HG03095 (cell line): ENCODE data around the gene ZNF646.

Experiments used
- ATAC-seq: cut with Tn5 transposase; IDR thresholded peaks from one replicate; pipeline ENCODE4 v1.9.1; 2021; ENCODE audit warnings: moderate library complexity; ENCODE audit not compliant: unreplicated experiment

ZNF646 gene

DNA sequence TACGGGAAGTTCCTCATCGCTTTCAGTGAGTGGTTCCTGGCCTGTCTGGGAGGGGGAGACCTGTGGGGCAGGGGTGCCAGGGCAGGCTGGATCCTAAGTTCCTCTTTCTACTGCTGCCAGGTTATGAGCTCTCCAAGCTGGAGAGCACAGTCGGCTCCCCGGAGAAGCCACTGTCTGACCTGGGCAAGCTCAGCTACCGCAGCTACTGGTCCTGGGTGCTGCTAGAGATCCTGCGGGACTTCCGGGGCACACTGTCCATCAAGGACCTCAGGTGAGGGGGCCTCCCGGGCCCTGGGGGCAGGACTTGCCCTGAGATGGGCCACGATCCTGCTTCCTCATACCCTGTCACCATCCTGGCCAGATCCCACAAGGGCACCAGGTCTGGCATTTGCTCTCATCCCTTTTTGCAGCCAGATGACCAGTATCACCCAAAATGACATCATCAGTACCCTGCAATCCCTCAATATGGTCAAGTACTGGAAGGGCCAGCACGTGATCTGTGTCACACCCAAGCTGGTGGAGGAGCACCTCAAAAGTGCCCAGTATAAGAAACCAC lies 56.2 kb downstream of the ZNF646 start:
- no peak for ATAC-seq

DNA sequence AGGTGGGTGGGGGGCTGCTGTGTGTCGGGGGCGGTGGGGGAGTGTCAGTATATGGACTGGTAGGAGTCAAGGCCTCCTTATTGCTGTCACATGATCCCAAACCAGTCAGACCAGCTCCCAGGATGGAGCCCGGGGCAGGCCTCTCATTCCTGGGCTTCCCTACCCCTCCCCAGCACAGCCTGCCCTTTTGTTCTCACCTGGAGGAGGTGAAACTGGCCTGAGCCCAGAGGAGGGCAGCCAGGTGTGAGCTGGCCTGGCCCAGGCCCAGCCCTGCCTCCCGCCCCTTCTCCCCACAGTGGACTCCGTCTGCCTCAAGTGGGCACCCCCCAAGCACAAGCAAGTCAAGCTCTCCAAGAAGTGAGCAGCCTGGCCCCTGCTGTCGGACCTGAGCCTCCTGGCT lies 56.7 kb downstream of the ZNF646 start:
- ATAC-seq, result no peak

DNA sequence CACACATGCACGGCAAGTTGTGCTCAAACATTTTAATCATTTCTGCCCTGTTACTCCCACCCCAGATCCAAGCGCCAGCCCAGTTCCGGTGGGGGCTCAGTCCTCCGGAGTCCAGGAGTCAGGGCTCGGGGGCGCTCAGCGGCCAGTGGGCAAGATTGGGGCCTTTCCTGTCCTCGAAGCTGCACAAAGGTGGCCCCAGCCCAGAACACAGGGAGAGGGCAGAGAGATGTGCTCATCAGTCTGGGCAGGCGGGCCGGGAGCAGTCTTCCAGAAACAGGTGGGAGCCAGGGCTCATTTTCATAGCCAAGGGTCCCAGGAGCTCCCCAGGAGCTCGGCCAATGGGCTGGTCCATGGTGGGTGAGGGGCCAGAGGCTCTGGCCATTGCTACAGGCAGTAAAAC lies 57.2 kb downstream of the ZNF646 start:
- ATAC-seq, result no peak

DNA sequence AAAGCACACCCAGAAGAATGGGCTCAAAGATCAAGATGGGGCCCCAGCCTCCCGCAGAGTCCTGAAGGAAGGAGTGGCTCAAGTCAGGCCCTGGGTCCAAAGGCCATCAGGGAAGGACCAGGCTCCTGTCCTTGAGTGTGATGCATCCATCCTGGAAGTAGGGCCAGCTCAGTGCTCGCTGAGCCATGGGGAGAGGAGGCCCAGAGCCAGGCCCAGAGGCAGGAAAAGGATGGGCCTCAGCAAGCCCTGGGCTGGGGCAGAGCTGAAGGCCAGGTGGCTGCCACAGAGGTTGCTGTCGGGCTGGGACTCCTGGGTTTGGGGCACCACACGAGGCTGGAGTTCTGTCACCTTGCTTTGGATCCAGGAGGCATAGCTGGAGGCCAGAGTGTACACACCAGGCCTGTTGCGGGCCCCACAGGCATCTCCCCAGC lies 57.6 kb downstream of the ZNF646 start:
- ATAC-seq, result no peak

DNA sequence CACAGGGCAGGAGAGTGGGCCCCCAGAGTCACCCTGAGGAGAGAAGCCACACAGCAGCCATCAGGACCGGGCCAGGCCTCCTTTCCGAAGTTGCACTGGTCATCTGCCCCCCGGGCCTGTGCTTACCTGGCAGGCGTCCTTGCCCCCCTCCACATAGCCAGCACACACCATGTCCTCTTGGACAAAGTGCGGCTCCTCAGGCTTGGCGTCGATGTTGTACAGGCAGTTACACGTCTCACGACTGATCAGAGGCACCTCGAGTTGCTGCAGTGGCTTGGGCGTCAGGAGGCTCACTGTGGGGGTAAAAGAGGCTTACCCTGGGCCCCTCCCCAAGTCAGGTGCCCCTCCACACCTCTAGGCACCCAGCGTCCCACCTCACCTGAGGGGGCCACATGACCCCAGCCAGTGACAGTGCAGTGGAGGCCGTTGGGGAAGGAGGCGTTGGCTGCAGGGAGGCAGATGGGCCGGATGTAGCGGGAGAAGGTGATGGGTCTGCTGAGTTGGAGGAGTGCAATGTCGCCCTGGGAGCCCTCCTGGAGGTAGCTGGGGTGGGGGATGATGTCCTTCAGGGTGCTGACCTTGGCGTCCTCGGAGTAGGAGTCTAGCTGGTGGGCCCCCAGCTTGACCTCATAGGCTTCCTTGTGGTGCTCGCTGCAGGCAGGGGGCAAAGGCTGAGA lies 58.2 kb downstream of the ZNF646 start:
- no peak for ATAC-seq

DNA sequence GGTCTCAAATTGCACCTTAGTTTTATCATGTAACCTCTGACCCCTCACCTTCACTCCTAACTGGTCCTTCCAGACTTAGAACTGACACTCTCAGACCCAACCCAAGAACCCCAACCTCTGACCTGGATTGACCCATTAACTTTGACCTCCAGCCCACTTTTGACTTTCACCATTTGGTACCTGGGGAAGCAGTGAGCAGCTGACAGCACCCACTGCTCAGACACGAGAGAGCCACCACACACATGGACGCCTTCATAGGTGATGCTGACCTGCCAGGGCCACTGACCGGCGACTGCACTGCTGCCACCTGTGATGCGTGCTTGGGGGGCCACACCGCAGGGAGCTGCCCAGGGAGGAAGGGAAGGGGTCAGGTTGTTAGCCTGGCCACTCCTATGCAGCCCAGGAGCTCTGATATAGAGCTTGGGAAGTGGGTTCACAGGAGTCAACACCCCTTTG lies 58.9 kb downstream of the ZNF646 start:
- no peak for ATAC-seq
